Head of caudate nucleus (tissue), 42 donors: ENCODE results near the gene PROX2.

Experiments
- DNase-seq, 42 donors: peaks; one replicate each; pipeline versions ENCODE4 v3.0.0 to v3.0.0-alpha.2; 2020 to 2021; ENCODE audit warnings: mixed read lengths in 7 of 42
- intact Hi-C: fragments of 100-400 bp; cut with DNase I; formaldehyde crosslinking; loops from one replicate; pipeline ENCODE4 v1.15.0; 2022

Gene PROX2

DNA sequence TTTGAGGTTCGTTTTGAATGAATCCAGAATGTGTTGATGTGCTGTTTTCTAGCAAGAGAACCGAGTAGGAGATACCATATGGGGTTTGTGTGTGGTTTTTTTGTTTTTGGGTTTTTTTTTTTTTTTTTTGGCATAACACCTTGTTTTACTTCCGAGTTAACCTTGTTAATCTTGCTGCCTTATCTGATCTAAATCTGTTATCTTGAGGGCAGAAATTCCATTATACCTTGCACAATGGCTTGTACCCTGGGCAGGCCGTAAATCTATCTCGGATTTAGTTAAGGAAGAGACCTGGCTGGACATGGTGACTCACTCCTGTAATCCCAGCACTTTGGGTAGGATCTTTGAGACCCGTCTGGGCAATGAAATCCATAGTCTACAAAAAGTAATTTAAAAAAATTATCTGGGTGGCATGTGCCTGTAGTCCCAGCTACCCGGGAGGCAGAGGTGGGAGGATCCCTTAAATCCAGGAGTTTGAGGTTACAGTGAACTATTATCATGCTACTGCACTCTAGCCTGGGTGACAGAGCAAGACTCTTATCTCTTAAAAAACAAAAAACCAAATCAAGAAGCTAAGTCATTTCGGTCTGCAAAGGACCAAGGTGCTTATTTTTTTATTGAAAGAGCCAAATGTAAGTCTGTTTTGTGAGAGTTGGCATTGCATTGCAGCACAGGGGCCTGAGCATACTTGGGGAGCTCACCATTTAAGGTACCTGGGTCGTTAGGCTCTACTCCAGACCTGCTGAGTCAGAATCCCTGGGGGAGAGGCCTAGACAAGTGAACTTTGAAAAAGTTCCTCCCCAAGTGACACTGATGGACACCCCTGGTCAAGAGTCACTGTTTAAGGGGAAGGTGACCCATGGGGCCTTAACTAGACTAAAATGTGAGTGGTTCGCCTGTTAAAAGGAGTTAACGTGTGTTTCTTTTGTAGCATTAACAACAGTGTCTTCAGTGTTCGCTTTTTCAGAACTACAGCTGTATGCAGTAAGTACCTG is 12.5 kb upstream of the PROX2 start:
- intact Hi-C loops = no loop called here
- no peak for DNase-seq

GRCh38 chr14:74886001-74886400 is 10.1 kb upstream of the PROX2 start:
- no peak for DNase-seq
- intact Hi-C loops = no loop called here

- intact Hi-C loops = no loop called here
- DNase-seq = peak in 41 of 42 donors; percentile 25 to 76 (median 57)
Measured at GRCh38 chr14:74882103-74882920, 6.4 kb upstream of the PROX2 start.

GRCh38 chr14:74881431-74882102 is 5.6 kb upstream of the PROX2 start, which contains the start of gene DLST:
TSS of gene DLST (plus strand) at chr14:74881916. CDS start at chr14:74881954, 38 bp downstream.
- intact Hi-C loops = no loop called here
- peak; percentile 60 to 95 (median 88) for DNase-seq

GRCh38 chr14:74879427-74880182 is 3.7 kb upstream of the PROX2 start:
- intact Hi-C loops = no loop called here
- DNase-seq = no peak

DNA sequence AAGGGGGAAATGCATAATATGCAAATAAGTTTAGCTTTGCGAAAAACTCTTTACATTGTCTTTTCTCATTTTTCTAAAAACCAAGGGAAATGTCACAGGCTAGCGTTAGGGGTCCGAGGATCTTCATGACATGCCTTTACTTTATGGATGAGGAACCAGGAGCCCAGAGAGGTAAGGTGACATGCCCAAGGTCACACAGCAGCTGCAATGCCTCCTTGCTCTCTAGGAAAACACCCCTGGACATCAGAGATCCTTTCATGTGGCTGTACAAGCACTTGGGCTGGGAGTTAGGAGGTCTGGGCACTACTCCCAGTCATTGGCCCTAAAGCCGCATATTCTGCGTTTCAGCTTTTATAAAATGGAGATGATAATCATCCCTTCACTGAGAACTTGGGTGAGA is 741 bp downstream of the PROX2 start:
- intact Hi-C loops = no loop called here
- no peak for DNase-seq

DNA sequence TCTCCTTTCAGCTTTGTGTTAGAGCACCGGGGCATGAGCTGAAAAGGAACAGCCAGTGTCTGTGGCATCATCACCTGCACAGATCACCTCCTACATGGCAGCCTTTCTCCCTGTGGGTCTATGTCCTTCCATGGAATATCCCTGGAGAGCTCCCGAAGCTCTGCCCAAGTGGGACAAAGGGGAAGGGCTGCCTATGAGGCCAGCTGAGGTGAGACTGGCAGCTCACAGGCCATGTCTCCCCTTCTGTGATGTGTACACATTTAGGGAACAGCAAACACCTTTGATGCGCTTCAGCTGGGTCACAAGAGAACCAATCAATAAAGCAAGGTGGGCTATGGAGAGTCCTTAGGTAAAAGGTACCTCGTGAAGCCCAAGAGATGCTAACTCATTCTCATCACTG is 4.1 kb downstream of the PROX2 start:
- intact Hi-C loops = no loop called here
- no peak for DNase-seq

GRCh38 chr14:74868739-74869138 is 7.2 kb downstream of the PROX2 start:
- intact Hi-C loops = no loop called here
- no peak for DNase-seq

DNA sequence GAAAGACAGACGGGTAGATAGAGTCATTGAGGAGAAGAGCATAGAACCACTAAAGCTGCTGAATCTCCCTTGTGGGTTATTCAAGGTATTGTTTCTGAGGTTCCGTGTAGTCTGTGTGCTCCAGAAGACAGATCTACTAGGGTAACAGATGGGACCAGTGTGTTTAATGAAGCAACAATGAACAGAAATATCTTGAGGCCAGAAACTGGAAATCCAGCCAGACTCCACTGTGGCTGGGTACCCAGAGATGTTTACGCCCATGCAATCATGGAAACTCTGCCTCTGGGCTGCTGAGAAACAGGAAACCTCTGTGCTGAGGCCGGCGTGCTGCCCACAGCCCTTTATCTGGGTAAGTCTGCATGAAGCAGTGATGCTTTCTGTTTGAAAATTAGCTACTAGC is 8.3 kb downstream of the PROX2 start:
- peak in 38 of 42 donors; percentile 13 to 72 (median 48) for DNase-seq
- intact Hi-C loops = no loop called here

DNA sequence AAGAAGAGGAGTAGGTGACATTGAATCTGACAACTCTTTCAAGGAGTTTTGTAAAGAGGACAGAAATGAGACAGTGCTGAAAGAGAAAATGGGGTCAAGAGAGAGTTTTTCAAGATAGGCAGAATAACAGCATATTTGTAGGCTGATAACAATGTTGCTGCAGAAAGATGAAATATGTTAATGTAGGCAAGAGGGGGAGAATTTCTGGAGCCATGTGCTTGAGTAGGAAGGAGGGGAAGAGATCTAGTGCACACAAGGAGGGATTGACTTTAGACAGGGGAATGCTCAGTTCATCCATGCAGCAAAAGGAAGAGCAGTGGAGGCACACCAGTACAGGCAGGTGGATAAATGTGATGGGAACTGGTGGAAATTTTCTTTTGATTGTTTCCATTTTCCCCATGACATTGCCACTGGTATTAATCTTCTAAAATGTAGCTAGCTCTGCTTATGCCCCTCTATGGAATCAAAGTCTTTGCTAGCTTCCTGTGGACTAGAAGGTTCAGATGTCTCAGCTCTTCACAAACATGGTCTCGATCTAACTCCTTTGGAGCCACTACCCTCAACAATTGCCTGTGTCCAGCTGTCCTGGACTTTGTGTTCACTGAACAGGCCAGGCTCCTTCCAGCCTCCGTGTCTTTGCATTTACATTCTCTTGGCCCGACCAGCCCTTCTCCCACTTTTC is 9.1 kb downstream of the PROX2 start:
- intact Hi-C loops = no loop called here
- peak in 5 of 42 donors; percentile 26 to 63 (median 33) for DNase-seq

DNA sequence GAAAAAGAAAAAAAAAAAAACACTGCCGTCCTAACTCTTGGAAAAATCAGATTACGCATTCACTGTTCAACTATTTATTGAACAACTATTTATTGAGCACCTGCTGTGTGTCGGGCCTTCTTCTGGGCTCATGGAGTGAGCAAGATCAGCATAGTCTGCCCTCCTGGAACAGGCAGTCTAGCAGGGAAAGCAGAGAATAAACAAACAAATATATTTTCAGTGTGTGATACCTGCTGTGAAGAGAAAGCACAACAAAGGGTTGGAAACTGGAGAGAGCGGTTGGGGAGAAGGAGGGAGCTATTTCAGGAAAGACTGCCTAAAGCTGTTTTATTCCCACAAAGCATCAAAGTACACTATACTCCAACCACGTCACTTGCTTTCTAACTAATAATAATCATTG is 10.8 kb downstream of the PROX2 start:
- intact Hi-C loops = no loop called here
- no peak for DNase-seq

DNA sequence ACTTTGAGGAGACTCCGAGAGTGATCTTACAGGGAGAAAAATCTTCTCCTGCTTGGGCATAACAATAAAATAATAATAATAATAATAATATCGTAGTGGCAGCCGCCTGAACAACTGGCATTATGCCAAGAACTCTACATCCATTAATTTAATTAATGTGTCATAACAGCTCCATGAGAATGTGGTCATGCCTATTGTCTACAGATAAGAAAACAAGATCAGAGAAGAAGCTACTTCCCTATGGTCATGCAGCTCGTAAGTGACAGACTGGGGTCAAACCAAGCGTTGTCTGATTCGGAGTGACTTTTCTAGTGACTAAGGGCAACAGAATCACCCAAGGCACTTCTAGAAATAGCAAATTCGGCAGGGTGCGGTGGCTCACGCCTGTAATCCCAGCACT is 11.7 kb downstream of the PROX2 start:
- intact Hi-C loops = loop anchor here (5.0 kb wide), 1 partner anchor 43 kb away; no protein-coding TSS in a partner anchor
- DNase-seq = no peak

- intact Hi-C loops = loop anchor here (5.0 kb wide), 1 partner anchor 44 kb away; no protein-coding TSS in a partner anchor
- DNase-seq = peak in 28 of 42 donors; percentile 18 to 61 (median 41)
Measured at GRCh38 chr14:74863274-74863673, 12.7 kb downstream of the PROX2 start.

- intact Hi-C loops = loop anchor here (5.0 kb wide), 1 partner anchor 46 kb away; no protein-coding TSS in a partner anchor
- no peak for DNase-seq
Measured at GRCh38 chr14:74861734-74862090, 14.2 kb downstream of the PROX2 start.

- DNase-seq = peak; percentile 80 to 97 (median 93)
- intact Hi-C loops = loop anchor here (5.0 kb wide), 1 partner anchor 46 kb away; no protein-coding TSS in a partner anchor
Measured at GRCh38 chr14:74860899-74861733, 14.8 kb downstream of the PROX2 start.

GRCh38 chr14:74859757-74860552 is 16.0 kb downstream of the PROX2 start:
- intact Hi-C loops = loop anchor here (5.0 kb wide), 1 partner anchor 47 kb away; no protein-coding TSS in a partner anchor
- DNase-seq = peak in 1 of 42 donors; percentile 18
